Activated CD4-positive, alpha-beta memory T cell treated with anti-CD3 and anti-CD28 coated beads for 36 hours (primary cell): ENCODE data around the gene PNMA8C. TPM values are rescaled to one million over a fixed set of nuclear protein-coding genes. Genes with fewer than 3 reads are reported as not detected.

Experiments
- CTCF ChIA-PET: fragments of 350-600 bp; sonication (Branson Sonifier 250); formaldehyde crosslinking; loops from one replicate; lab custom pipeline; 2021; ENCODE audit warnings: antibody characterized with exemption, inconsistent platforms; lab: Charles Lee
- POLR2A ChIA-PET: fragments of 350-600 bp; sonication (Branson Sonifier 250); formaldehyde crosslinking; loops from one replicate; lab custom pipeline; 2021; ENCODE audit warnings: antibody characterized with exemption; lab: Charles Lee
- DNase-seq: peaks from one replicate; pipeline ENCODE4 v3.0.0-alpha.2; 2020
- H3K27ac Mint-ChIP-seq: one replicate; pipeline ENCODE4 v1.8.0; 2021; ENCODE audit warnings: mixed read lengths
- H3K27me3 Mint-ChIP-seq: one replicate; pipeline ENCODE4 v1.8.0; 2021; ENCODE audit warnings: mixed read lengths
- H3K36me3 Mint-ChIP-seq: one replicate; pipeline ENCODE4 v1.8.0; 2021; ENCODE audit warnings: mixed read lengths
- H3K4me1 Mint-ChIP-seq: one replicate; pipeline ENCODE4 v1.8.0; 2021; ENCODE audit warnings: low read depth, mixed read lengths
- H3K4me3 Mint-ChIP-seq: one replicate; pipeline ENCODE4 v1.8.0; 2021; ENCODE audit warnings: mild to moderate bottlenecking, mixed read lengths
- H3K9me3 Mint-ChIP-seq: one replicate; pipeline ENCODE4 v1.8.0; 2021; ENCODE audit warnings: mixed read lengths
- intact Hi-C: fragments of 100-400 bp; cut with micrococcal nuclease; formaldehyde crosslinking; loops from one replicate; pipeline ENCODE4 v1.15.1; 2023
- total RNA-seq, 2 experiments: library from RNA; stranded (reverse); gene quantifications; one replicate each; pipeline ENCODE4 v1.2.3, GENCODE V29; 2021

PNMA8C gene
- total RNA-seq, 2 experiments from 2014 or later, result not detected

DNA sequence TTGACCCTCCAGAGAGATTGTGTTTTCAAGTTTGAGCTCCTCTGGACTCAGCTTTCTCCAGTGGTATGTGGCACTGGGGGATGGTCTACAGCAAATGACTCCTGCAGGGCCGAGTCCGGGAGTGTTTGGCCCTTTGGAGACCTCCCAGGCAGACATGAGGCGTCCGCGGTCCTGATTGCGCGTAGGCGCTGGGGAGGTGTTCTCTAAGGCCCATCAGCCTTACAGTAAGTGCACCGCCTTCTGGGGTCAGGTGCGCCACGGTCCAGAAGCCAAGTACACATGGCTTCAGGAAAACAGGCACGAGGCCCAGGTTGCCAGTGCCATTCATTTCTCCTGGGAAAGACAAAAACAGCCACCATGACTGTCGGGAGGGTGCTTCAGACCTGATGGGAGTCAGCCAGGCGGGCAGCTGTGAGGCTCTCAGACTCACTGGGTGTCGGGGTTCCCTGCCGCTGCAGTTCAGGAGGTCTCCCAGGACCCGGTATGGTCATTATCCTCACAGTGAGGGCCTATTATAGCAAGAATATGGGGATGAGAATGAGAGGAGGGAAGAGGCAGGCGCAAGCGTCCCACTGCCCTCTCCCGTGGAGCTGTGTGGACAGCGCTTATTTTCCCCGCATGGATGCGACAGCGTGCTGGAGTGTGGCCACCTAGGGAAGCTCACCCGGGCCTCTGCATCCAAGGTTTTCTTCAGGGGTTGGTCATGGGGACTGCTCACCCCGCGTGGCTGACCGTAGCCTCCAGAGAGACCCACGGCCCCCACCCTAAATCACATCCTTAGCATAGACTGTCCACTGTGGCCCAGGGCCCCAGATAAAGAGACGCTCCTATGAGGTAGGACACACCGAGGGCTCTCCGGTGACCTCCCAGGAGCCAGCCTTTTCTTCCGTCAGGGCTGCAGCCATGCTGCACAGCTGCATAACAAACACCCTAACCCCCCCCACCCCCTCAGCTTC, 37.2 kb downstream of the PNMA8C start:
- H3K4me1 Mint-ChIP-seq, result peaks cover 2% of the 10 kb centered on the region
- POLR2A ChIA-PET, result no interaction called here
- intact Hi-C loops, result no loop called here
- no peaks in the 10 kb centered on the region for H3K27me3 Mint-ChIP-seq
- H3K9me3 Mint-ChIP-seq, result peaks cover 2% of the 10 kb centered on the region
- peaks cover 25% of the 10 kb centered on the region for H3K36me3 Mint-ChIP-seq
- DNase-seq, result no peak
- H3K27ac Mint-ChIP-seq, result no peak overlapping the region
- CTCF ChIA-PET, result no interaction called here
- no peak overlapping the region for H3K4me3 Mint-ChIP-seq

DNA sequence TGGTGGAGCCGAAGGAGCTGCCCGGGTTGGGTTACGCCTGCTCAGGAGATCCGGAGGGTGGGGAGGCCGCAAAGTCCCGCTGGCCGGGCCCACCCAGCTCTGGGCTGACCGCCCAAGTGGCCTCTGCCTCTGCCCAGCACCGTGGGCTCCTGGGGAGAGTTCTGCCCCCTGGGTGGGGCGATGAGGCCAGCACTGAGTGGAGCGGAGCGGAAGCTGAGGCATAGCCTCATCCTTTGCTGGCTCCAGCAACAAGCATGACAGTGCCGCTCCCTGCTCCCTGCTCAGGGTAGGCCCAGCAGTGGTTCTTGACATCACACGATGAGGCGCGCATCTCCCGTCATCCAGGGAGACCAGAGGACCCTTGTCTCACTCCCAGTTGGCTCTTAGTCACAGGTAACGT, 37.9 kb downstream of the PNMA8C start:
- no peak for DNase-seq
- no peak overlapping the region for H3K4me3 Mint-ChIP-seq
- no peaks in the 10 kb centered on the region for H3K27me3 Mint-ChIP-seq
- POLR2A ChIA-PET, result no interaction called here
- peaks cover 2% of the 10 kb centered on the region for H3K9me3 Mint-ChIP-seq
- H3K27ac Mint-ChIP-seq, result no peak overlapping the region
- H3K36me3 Mint-ChIP-seq, result peaks cover 28% of the 10 kb centered on the region
- CTCF ChIA-PET, result no interaction called here
- H3K4me1 Mint-ChIP-seq, result peaks cover 2% of the 10 kb centered on the region
- intact Hi-C loops, result no loop called here

DNA sequence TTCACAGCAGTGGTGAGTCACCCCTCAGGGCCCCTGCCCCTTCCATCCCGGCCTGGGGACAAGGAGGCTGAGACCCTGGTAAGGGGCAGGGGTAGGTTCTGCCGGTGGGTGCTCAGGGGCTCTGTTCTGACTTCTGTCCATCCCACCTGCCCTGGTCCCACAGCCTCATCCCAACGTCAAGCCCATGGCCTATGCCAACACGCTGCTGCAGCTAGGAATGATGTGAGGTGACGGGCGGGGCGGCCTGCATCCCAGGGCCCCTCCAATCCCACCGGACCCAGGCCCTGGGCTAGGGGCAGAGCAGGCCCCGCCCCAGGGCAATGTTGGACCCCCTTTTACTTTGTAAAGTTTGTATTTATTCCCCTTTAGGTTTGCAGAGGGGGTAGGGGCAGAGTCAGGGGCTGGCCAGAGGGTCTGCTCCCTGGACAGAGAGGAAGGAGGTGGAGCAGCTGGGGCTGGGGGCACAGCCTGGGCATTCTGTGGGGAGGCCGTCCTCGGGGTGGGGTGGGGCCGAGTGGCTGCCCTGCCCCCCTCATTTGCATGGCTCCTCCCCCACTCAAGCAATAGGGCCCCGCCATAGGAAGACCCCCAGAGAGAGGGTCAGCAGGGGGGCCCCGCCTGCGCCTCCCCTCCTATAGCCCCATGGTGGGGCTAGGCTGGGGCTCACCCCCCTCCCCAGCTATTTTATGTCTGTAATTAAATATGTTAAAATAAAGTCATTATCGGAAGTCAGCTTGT, 38.4 kb downstream of the PNMA8C start:
- H3K27me3 Mint-ChIP-seq, result no peaks in the 10 kb centered on the region
- H3K27ac Mint-ChIP-seq, result no peak overlapping the region
- H3K4me3 Mint-ChIP-seq, result no peak overlapping the region
- peaks cover 29% of the 10 kb centered on the region for H3K36me3 Mint-ChIP-seq
- POLR2A ChIA-PET, result no interaction called here
- peaks cover 2% of the 10 kb centered on the region for H3K4me1 Mint-ChIP-seq
- intact Hi-C loops, result no loop called here
- DNase-seq, result no peak
- H3K9me3 Mint-ChIP-seq, result peaks cover 2% of the 10 kb centered on the region
- CTCF ChIA-PET, result no interaction called here

GRCh38 chr19:46388311-46389095, 40.2 kb downstream of the PNMA8C start:
- POLR2A ChIA-PET, result no interaction called here
- CTCF ChIA-PET, result interaction anchor here (0.6 kb wide), 1 partner anchor 108 kb away, joined by 3 read pairs; no protein-coding TSS in a partner anchor

DNA sequence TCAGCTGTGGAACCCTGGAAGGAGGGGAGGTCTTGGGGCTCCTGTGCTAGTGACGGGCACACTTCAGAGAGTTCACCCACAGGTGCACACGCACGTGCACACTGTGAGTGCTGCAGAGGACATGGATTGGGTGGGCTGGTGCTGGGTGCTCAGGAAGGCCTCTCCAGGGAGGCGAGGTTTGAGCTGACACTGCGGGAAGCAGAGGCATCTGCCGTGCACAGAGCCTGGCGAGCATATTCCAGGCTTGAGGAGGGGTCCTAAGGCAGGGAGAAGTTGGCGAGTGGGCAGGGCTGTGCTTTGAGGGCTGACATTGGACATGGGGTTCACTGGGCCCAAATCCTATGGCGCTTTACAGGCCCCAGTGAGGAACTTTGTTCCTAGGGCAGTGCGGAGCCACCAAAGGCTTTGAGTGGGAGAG, 41.0 kb downstream of the PNMA8C start:
- H3K36me3 Mint-ChIP-seq, result peaks cover 40% of the 10 kb centered on the region
- H3K27ac Mint-ChIP-seq, result no peak overlapping the region
- H3K9me3 Mint-ChIP-seq, result peaks cover 2% of the 10 kb centered on the region
- POLR2A ChIA-PET, result no interaction called here
- no peak for DNase-seq
- no peak overlapping the region for H3K4me3 Mint-ChIP-seq
- H3K4me1 Mint-ChIP-seq, result no peaks in the 10 kb centered on the region
- CTCF ChIA-PET, result no interaction called here
- no peaks in the 10 kb centered on the region for H3K27me3 Mint-ChIP-seq
- intact Hi-C loops, result no loop called here

More at GRCh38 chr19:46388311-46389095, 40.2 kb downstream of the PNMA8C start:
- no peak for DNase-seq
- no peak overlapping the region for H3K27ac Mint-ChIP-seq
- intact Hi-C loops, result no loop called here
- H3K9me3 Mint-ChIP-seq, result peaks cover 2% of the 10 kb centered on the region
- no peaks in the 10 kb centered on the region for H3K27me3 Mint-ChIP-seq
- peaks cover 37% of the 10 kb centered on the region for H3K36me3 Mint-ChIP-seq
- H3K4me3 Mint-ChIP-seq, result no peak overlapping the region
- H3K4me1 Mint-ChIP-seq, result no peaks in the 10 kb centered on the region

DNA sequence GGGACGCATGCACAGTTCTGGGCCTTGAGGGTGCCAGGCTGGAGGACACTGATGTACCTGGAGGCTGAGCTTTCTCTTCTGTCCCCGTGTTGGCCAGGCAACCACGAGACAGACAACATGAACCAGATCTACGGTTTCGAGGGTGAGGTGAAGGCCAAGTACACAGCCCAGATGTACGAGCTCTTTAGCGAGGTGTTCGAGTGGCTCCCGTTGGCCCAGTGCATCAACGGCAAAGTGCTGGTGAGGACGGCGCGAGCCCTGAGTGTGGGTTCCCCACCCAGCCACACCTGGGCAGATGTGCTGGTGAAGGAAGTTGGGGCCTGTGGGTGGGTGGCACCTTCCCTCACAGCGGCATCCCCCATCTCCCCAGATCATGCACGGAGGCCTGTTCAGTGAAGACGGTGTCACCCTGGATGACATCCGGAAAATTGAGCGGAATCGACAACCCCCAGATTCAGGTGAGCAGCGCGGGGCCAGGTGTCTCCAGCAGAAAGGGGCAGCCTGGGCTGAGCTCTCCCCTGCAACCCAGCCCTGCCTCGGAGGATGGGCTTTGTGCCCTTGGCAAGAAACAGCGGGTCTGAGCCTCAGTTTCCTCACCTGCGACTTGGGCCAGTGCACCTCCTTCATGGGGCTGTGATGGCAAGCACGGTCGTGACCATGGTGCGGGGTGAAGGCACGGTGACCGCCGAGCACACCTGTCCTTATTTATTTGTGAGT, 41.6 kb downstream of the PNMA8C start:
- no peaks in the 10 kb centered on the region for H3K4me1 Mint-ChIP-seq
- H3K36me3 Mint-ChIP-seq, result peaks cover 46% of the 10 kb centered on the region
- POLR2A ChIA-PET, result no interaction called here
- no peak overlapping the region for H3K4me3 Mint-ChIP-seq
- H3K27ac Mint-ChIP-seq, result no peak overlapping the region
- H3K9me3 Mint-ChIP-seq, result peaks cover 2% of the 10 kb centered on the region
- CTCF ChIA-PET, result interaction anchor here (1.6 kb wide), 1 partner anchor 8 kb away, joined by 6 read pairs; no protein-coding TSS in a partner anchor
- intact Hi-C loops, result no loop called here
- DNase-seq, result no peak
- no peaks in the 10 kb centered on the region for H3K27me3 Mint-ChIP-seq

GRCh38 chr19:46386151-46386550, 42.6 kb downstream of the PNMA8C start:
- no peaks in the 10 kb centered on the region for H3K27me3 Mint-ChIP-seq
- H3K4me3 Mint-ChIP-seq, result no peak overlapping the region
- H3K27ac Mint-ChIP-seq, result no peak overlapping the region
- DNase-seq, result no peak
- H3K4me1 Mint-ChIP-seq, result no peaks in the 10 kb centered on the region
- peaks cover 2% of the 10 kb centered on the region for H3K9me3 Mint-ChIP-seq
- intact Hi-C loops, result no loop called here
- POLR2A ChIA-PET, result no interaction called here
- H3K36me3 Mint-ChIP-seq, result peaks cover 48% of the 10 kb centered on the region
- CTCF ChIA-PET, result interaction anchor here (1.6 kb wide), 2 partner anchors 9 to 16 kb away, joined by 4 to 6 read pairs; no protein-coding TSS in a partner anchor

GRCh38 chr19:46385636-46386035, 43.1 kb downstream of the PNMA8C start:
- ChIA-PET POLR2A (no interaction called here), CTCF (interaction anchor here (1.6 kb wide), 2 partner anchors 9 to 17 kb away, joined by 4 to 6 read pairs; no protein-coding TSS in a partner anchor)
- H3K4me1 Mint-ChIP-seq, result no peaks in the 10 kb centered on the region
- intact Hi-C loops, result no loop called here
- no peaks in the 10 kb centered on the region for H3K27me3 Mint-ChIP-seq
- no peak overlapping the region for H3K4me3 Mint-ChIP-seq
- H3K36me3 Mint-ChIP-seq, result peaks cover 53% of the 10 kb centered on the region
- DNase-seq, result no peak
- H3K27ac Mint-ChIP-seq, result no peak overlapping the region
- H3K9me3 Mint-ChIP-seq, result peaks cover 2% of the 10 kb centered on the region

DNA sequence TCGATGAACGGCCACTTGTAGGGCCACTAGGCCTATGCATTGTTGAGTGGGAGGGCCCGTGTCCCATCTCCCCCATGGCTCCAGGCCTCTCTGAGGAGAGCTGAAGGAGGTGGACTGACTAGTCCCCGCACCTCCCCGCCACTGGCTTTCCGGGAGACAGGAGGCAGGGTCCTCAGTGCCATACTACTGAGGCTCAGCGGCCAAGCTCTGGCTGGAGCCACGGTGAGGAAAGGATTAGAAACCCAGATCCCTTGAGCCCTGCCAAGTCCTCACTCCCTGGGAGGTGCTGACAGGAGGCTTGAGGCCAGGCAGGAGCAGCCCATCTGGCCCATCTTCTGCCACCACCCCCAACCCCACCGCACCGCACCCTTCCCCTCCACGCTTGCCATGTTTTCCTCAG, 44.3 kb downstream of the PNMA8C start:
- no peak overlapping the region for H3K27ac Mint-ChIP-seq
- H3K4me3 Mint-ChIP-seq, result no peak overlapping the region
- H3K4me1 Mint-ChIP-seq, result no peaks in the 10 kb centered on the region
- H3K9me3 Mint-ChIP-seq, result peaks cover 2% of the 10 kb centered on the region
- ChIA-PET POLR2A (no interaction called here), CTCF (interaction anchor here (1.9 kb wide), 1 partner anchor 11 kb away, joined by 5 read pairs; no protein-coding TSS in a partner anchor)
- H3K36me3 Mint-ChIP-seq, result peaks cover 57% of the 10 kb centered on the region
- intact Hi-C loops, result no loop called here
- no peaks in the 10 kb centered on the region for H3K27me3 Mint-ChIP-seq
- DNase-seq, result no peak

- DNase-seq, result no peak
- Mint-ChIP-seq H3K4me3 (no peak overlapping the region), H3K36me3 (peaks cover 57% of the 10 kb centered on the region), H3K9me3 (no peaks in the 10 kb centered on the region), H3K27me3 (no peaks in the 10 kb centered on the region), H3K27ac (no peak overlapping the region), H3K4me1 (no peaks in the 10 kb centered on the region)
- intact Hi-C loops, result no loop called here
- ChIA-PET POLR2A (no interaction called here), CTCF (interaction anchor here (1.9 kb wide), 1 partner anchor 12 kb away, joined by 5 read pairs; no protein-coding TSS in a partner anchor)
These were observed 44.9 kb downstream of the PNMA8C start for GRCh38 chr19:46383846-46384245.

GRCh38 chr19:46383171-46383815, 45.4 kb downstream of the PNMA8C start:
- Mint-ChIP-seq H3K4me3 (no peak overlapping the region), H3K27ac (no peak overlapping the region), H3K36me3 (peaks cover 53% of the 10 kb centered on the region), H3K9me3 (no peaks in the 10 kb centered on the region), H3K4me1 (no peaks in the 10 kb centered on the region), H3K27me3 (no peaks in the 10 kb centered on the region)
- ChIA-PET CTCF (interaction anchor here (1.9 kb wide), 1 partner anchor 13 kb away, joined by 5 read pairs; no protein-coding TSS in a partner anchor), POLR2A (no interaction called here)
- no peak for DNase-seq
- intact Hi-C loops, result no loop called here
